Medulla oblongata (tissue), 1 donor: Measurements from ENCODE around the gene TEX54.
"Not testable (repeated sequence)": the region's sequence is repeated elsewhere in the genome, so short reads cannot be mapped to it uniquely, and the experiment has no call there.

ENCODE experiments used
- DNase-seq: peaks from one replicate; pipeline ENCODE4 v3.0.0-alpha.2; 2015; ENCODE audit errors: extremely low spot score

Gene TEX54

GRCh38 chr11:62855571-62856332 is 23.1 kb upstream of the TEX54 start:
- peak; percentile 97 for DNase-seq

- DNase-seq: no peak
These were observed 22.4 kb upstream of the TEX54 start for GRCh38 chr11:62854825-62855570.

GRCh38 chr11:62854013-62854824 is 21.6 kb upstream of the TEX54 start:
- no peak for DNase-seq

- DNase-seq: no peak
These were observed 20.8 kb upstream of the TEX54 start for GRCh38 chr11:62853279-62853965.

- DNase-seq: no peak
These were observed 20.0 kb upstream of the TEX54 start for GRCh38 chr11:62852523-62853188.

GRCh38 chr11:62851807-62852522 is 19.3 kb upstream of the TEX54 start:
- no peak for DNase-seq

- no peak for DNase-seq
These were observed 18.5 kb upstream of the TEX54 start for GRCh38 chr11:62850911-62851806.

- no peak for DNase-seq
These were observed 15.2 kb upstream of the TEX54 start for GRCh38 chr11:62847767-62848314.

GRCh38 chr11:62846177-62846576 is 13.5 kb upstream of the TEX54 start:
- no peak for DNase-seq

- no peak for DNase-seq
These were observed 11.5 kb upstream of the TEX54 start for GRCh38 chr11:62844154-62844553.

- no peak for DNase-seq
These were observed 10.8 kb upstream of the TEX54 start for GRCh38 chr11:62843466-62843865.

- not testable (repeated sequence) for DNase-seq
These were observed 10.2 kb upstream of the TEX54 start for GRCh38 chr11:62842891-62843290.

GRCh38 chr11:62842171-62842741 is 9.6 kb upstream of the TEX54 start:
- no peak for DNase-seq

- peak; percentile 97 for DNase-seq
These were observed 8.9 kb upstream of the TEX54 start for GRCh38 chr11:62841361-62842170.

- peak; percentile 70 for DNase-seq
These were observed 8.2 kb upstream of the TEX54 start for GRCh38 chr11:62840721-62841360.

GRCh38 chr11:62839050-62839945 is 6.7 kb upstream of the TEX54 start, which contains the start of gene WDR74:
WDR74 (minus strand) TSS chr11:62839590; CDS start chr11:62839570, 20 bp downstream.
- DNase-seq: peak; percentile 97
